Measurements from ENCODE around the gene CHSY1.

The CHSY1 gene

DNA sequence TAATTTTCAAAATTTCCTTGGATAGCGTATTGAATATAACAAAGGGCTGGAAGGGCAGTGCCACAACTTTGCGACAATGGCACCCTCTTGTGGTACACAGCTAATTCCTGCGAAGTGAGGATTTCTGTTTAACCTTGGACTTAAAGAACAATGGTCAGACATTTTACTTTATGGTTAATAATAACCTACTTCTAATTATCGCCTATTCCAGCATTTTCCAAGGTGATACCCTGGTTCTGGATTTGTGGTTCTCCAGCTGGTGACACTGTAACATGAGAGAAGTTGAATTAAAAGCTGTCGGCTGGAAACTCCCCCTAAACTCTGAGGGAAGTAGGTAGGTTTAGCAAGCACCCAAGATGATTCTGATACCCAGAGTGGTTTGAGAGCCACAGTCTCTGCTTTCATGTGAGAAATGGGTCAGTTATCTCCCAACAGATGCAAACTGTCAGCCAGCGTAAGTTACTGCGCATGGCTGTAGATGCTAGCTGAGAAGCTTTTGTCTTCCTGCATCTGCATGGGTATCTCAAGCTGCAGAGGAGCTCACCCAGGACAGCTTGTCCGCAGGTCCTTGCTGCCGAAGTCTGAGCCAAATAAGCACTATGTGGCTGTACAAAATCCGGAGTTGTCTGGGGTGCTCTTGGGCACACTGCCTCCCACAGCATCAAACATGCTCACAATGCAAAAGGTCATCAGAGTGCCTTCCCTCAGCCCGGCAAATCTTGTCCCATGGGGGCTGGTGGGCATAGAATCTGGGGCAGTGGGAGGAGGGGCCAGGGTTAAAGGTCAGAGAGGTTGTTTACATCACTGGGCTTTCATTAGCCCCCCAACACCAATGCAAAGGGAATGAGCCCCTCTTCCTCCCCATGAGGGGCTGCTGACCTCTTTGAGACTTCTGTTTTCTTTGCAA, 6.6 kb upstream of the CHSY1 start:
- Histone ChIP-seq H3K4me1 (ENCODE audit: low read depth, poor library complexity, severe bottlenecking) (peaks cover 40% of the 10 kb centered on the region), H3K79me2 (ENCODE audit: insufficient read depth, low read depth) (no peaks in the 10 kb centered on the region; the same call in 1 of the 2 replicates), H3K9ac (peak overlapping the region; percentile 1; the same call in 1 of the 2 replicates), H2AFZ (ENCODE audit: low read depth) (peak overlapping the region; percentile 62), H3K27ac (peak overlapping the region; percentile 55), H3K27me3 (ENCODE audit: insufficient read depth, low read depth) (no peaks in the 10 kb centered on the region), H3K36me3 (ENCODE audit: insufficient read depth) (no peaks in the 10 kb centered on the region), H3K4me3 (IDR thresholded peaks at IDR 0.05; ENCODE audit: insufficient read depth, low read depth, low read length) (no peak overlapping the region), H4K20me1 (ENCODE audit: insufficient read depth) (no peaks in the 10 kb centered on the region), H3K4me2 (peak overlapping the region; percentile 57)
- TF ChIP-seq, protein P1, sequence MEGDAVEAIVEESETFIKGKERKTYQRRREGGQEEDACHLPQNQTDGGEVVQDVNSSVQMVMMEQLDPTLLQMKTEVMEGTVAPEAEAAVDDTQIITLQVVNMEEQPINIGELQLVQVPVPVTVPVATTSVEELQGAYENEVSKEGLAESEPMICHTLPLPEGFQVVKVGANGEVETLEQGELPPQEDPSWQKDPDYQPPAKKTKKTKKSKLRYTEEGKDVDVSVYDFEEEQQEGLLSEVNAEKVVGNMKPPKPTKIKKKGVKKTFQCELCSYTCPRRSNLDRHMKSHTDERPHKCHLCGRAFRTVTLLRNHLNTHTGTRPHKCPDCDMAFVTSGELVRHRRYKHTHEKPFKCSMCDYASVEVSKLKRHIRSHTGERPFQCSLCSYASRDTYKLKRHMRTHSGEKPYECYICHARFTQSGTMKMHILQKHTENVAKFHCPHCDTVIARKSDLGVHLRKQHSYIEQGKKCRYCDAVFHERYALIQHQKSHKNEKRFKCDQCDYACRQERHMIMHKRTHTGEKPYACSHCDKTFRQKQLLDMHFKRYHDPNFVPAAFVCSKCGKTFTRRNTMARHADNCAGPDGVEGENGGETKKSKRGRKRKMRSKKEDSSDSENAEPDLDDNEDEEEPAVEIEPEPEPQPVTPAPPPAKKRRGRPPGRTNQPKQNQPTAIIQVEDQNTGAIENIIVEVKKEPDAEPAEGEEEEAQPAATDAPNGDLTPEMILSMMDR (conservative IDR thresholded peaks at IDR 0.05; ENCODE audit: low read depth, low read length), result peak; percentile 92

DNA sequence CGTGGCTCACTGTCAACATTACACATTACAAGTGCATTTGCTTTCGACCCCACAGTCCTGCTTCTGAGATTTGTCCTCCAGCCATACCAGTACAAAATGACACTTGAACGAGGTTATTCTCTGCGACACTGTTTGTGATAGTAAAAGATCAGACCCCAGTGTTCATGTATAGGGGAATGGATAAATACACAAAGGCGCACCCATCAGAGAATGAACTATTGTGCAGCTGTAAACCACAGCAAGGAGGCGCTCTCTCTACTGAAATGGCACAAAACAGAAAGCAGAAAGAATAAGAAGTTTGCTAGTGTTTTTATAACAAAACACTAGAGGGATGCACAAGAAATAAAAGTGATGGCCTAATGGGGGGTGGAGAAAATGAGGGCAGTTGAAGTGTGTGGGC, 4.9 kb upstream of the CHSY1 start:
- Histone ChIP-seq H3K4me3 (IDR thresholded peaks at IDR 0.05; ENCODE audit: insufficient read depth, low read depth, low read length) (no peak overlapping the region), H3K4me2 (no peak overlapping the region), H3K36me3 (ENCODE audit: insufficient read depth) (no peaks in the 10 kb centered on the region), H3K4me1 (ENCODE audit: low read depth, poor library complexity, severe bottlenecking) (peaks cover 42% of the 10 kb centered on the region), H3K27me3 (ENCODE audit: insufficient read depth, low read depth) (no peaks in the 10 kb centered on the region), H3K9ac (no peak overlapping the region), H3K27ac (no peak overlapping the region), H3K79me2 (ENCODE audit: insufficient read depth, low read depth) (peaks cover 11% of the 10 kb centered on the region; the same call in 1 of the 2 replicates), H2AFZ (ENCODE audit: low read depth) (no peak overlapping the region), H4K20me1 (ENCODE audit: insufficient read depth) (no peaks in the 10 kb centered on the region)
- TF ChIP-seq, protein P1 (conservative IDR thresholded peaks at IDR 0.05; ENCODE audit: low read depth, low read length), result 0 out of 2 replicates have a peak, but pooled peaks have one; percentile 25

DNA sequence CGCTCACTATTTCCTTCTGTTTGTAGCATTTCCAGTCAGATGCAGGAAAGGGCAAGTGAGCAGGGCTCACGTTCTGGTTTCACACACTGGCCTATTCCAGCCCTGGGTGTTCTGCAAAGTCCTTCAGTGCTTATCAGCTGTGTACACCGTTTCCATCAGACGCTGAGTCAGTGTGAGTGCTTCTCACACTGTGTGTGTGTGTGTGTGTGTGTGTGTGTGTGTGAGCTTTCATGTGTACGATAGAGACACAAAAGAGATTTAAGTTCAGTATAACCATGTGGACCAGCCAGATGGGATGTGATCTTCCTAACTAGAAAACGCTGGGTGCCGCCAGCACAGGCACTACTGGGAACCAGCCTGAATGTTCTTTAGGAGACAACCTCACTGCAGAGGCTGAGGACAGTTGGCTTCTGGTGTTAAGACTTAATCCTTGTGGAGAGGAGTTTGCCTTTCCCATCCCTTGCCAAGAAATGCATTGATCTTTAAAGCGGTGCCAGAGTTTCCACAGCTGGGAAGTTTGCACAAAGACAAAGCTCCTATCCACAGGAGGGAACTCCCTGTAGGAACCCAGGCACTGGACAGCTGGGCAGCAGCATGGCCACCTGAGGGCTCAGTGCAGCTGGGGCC, 3.9 kb upstream of the CHSY1 start:
- Histone ChIP-seq H3K27me3 (ENCODE audit: insufficient read depth, low read depth) (no peaks in the 10 kb centered on the region), H3K79me2 (ENCODE audit: insufficient read depth, low read depth) (peaks cover 14% of the 10 kb centered on the region), H4K20me1 (ENCODE audit: insufficient read depth) (0 out of 2 replicates have a peak, but pooled peaks cover 2% of the 10 kb centered on the region), H3K4me3 (IDR thresholded peaks at IDR 0.05; ENCODE audit: insufficient read depth, low read depth, low read length) (no peak overlapping the region), H3K36me3 (ENCODE audit: insufficient read depth) (no peaks in the 10 kb centered on the region), H2AFZ (ENCODE audit: low read depth) (no peak overlapping the region), H3K4me1 (ENCODE audit: low read depth, poor library complexity, severe bottlenecking) (peaks cover 42% of the 10 kb centered on the region), H3K27ac (no peak overlapping the region), H3K9ac (no peak overlapping the region), H3K4me2 (no peak overlapping the region)
- TF ChIP-seq, protein P1 (conservative IDR thresholded peaks at IDR 0.05; ENCODE audit: low read depth, low read length), result no peak

DNA sequence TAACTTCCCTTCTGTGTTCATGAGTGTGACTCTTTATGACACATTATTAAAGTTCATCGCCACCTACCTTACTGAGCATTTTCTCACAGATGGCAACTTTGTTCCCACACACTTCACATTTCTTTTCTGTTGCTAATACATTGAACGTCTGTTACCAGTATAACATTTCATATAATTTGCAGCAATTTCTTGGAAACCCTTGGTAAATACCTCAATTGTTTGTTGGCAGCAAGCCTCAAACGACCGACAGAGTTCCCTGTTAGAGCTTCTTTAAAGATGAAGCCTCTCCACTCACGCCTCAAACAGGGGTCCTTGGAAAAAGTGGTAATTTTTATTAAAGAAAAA, 3.2 kb upstream of the CHSY1 start:
- Histone ChIP-seq H3K36me3 (ENCODE audit: insufficient read depth) (0 out of 2 replicates have a peak, but pooled peaks cover 1% of the 10 kb centered on the region), H3K9ac (no peak overlapping the region), H4K20me1 (ENCODE audit: insufficient read depth) (0 out of 2 replicates have a peak, but pooled peaks cover 8% of the 10 kb centered on the region), H3K4me1 (ENCODE audit: low read depth, poor library complexity, severe bottlenecking) (peaks cover 42% of the 10 kb centered on the region), H3K4me2 (no peak overlapping the region), H2AFZ (ENCODE audit: low read depth) (no peak overlapping the region), H3K27me3 (ENCODE audit: insufficient read depth, low read depth) (no peaks in the 10 kb centered on the region), H3K79me2 (ENCODE audit: insufficient read depth, low read depth) (peaks cover 21% of the 10 kb centered on the region), H3K27ac (no peak overlapping the region), H3K4me3 (IDR thresholded peaks at IDR 0.05; ENCODE audit: insufficient read depth, low read depth, low read length) (no peak overlapping the region)
- TF ChIP-seq, protein P1 (conservative IDR thresholded peaks at IDR 0.05; ENCODE audit: low read depth, low read length), result no peak

Data from KMS-11 (cell line).